Type B pancreatic cell (in vitro differentiated cells): ENCODE results near the gene RPRD2. TPM values are rescaled to one million over a fixed set of nuclear protein-coding genes. Genes with fewer than 3 reads are reported as not detected.

Source experiments
- DNase-seq: peaks from one replicate; pipeline ENCODE4 v3.0.0; 2021; ENCODE audit warnings: mixed read lengths; ENCODE audit not compliant: unreplicated experiment; ENCODE audit errors: extremely low spot score
- H3K27ac Mint-ChIP-seq: 2 replicates; pipeline ENCODE4 v1.8.0; 2021; ENCODE audit warnings: mild to moderate bottlenecking, mixed read lengths
- H3K27me3 Mint-ChIP-seq: 2 replicates; pipeline ENCODE4 v1.8.0; 2021; ENCODE audit warnings: mixed read lengths
- H3K36me3 Mint-ChIP-seq: 2 replicates; pipeline ENCODE4 v1.8.0; 2021; ENCODE audit warnings: mixed read lengths
- H3K4me1 Mint-ChIP-seq: one replicate; pipeline ENCODE4 v1.8.0; 2021; ENCODE audit warnings: mixed read lengths; ENCODE audit not compliant: unreplicated experiment
- H3K4me3 Mint-ChIP-seq: 2 replicates; pipeline ENCODE4 v1.8.0; 2021; ENCODE audit warnings: mild to moderate bottlenecking, mixed read lengths
- H3K9me3 Mint-ChIP-seq: 2 replicates; pipeline ENCODE4 v1.8.0; 2021; ENCODE audit warnings: mixed read lengths
- CTCF ChIP-seq: fragments of 200-600 bp; sonication (generic); conservative IDR thresholded peaks from 2 replicates; pipeline ENCODE4 v1.5.0; 2021; ENCODE audit warnings: antibody characterized with exemption, mild to moderate bottlenecking
- total RNA-seq: library from RNA; stranded (reverse); gene quantifications from 2 replicates; pipeline ENCODE4 v1.2.1, GENCODE V29; 2021; ENCODE audit warnings: low replicate concordance

The RPRD2 gene
- total RNA-seq, 1 donor from 2014 or later: 37.8 TPM

GRCh38 chr1:150473659-150474058, 109.7 kb downstream of the RPRD2 start:
- Mint-ChIP-seq H3K4me3 (no peak overlapping the region), H3K36me3 (peaks cover 25% of the 10 kb centered on the region), H3K27me3 (no peaks in the 10 kb centered on the region), H3K4me1 (peaks cover 46% of the 10 kb centered on the region), H3K27ac (no peak overlapping the region), H3K9me3 (no peaks in the 10 kb centered on the region)
- no peak for TF ChIP-seq CTCF
- DNase-seq: no peak

- Mint-ChIP-seq H3K36me3 (peaks cover 23% of the 10 kb centered on the region), H3K4me3 (peak overlapping the region; percentile 26), H3K27ac (no peak overlapping the region), H3K27me3 (no peaks in the 10 kb centered on the region), H3K9me3 (no peaks in the 10 kb centered on the region), H3K4me1 (peaks cover 52% of the 10 kb centered on the region)
- no peak for TF ChIP-seq CTCF
- no peak for DNase-seq
Measured at GRCh38 chr1:150474869-150475268, 110.9 kb downstream of the RPRD2 start.

- no peak for DNase-seq
- Mint-ChIP-seq H3K4me1 (peaks cover 51% of the 10 kb centered on the region), H3K36me3 (peaks cover 6% of the 10 kb centered on the region), H3K27me3 (no peaks in the 10 kb centered on the region), H3K9me3 (no peaks in the 10 kb centered on the region), H3K4me3 (peak overlapping the region; percentile 54), H3K27ac (peak overlapping the region; percentile 72)
- TF ChIP-seq CTCF: no peak
Measured at GRCh38 chr1:150476754-150477153, 112.8 kb downstream of the RPRD2 start.

DNA sequence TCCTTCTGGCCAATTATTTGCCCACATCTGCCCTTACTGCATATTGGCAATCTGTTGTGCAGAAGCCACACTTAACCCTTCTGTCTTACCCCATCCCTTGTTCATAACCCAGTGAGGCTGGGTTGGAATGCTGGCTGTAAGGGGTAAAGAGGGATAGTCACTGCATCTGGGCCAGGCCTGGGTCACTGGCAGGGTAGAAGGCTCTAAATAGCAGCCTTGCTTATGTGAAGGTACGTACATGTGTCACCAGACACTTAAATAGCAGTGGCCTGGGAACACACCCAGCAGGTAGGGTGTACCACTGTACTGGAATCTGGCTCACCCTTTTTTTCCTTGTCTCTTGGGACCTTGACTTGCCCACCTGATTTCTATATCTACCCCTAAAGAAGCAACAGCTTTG, 113.4 kb downstream of the RPRD2 start:
- no peak for DNase-seq
- Mint-ChIP-seq H3K4me1 (peaks cover 51% of the 10 kb centered on the region), H3K27ac (peak overlapping the region; percentile 72), H3K9me3 (no peaks in the 10 kb centered on the region), H3K27me3 (no peaks in the 10 kb centered on the region), H3K36me3 (peaks cover under 1% of the 10 kb centered on the region), H3K4me3 (no peak overlapping the region)
- TF ChIP-seq CTCF: no peak

DNA sequence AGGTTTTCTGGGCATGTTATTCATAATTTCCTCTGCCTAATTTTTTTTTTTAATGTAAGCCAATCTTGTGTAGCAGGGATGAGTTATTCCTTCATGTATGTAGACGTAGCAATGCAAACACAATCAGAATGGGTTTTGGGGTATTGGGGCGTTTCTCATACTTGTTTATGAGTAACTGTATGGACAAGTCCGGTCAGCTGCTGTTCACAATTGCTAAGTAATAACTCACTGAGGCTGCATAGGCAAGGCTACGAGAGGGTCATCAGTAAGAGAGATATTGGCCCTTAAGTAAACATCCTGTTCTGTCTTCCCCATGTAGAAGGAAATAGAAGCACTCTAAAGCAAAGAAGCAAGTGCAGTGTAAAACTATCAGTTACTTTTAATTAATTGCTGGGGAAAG, 113.8 kb downstream of the RPRD2 start:
- H3K36me3 Mint-ChIP-seq: no peaks in the 10 kb centered on the region
- H3K27ac Mint-ChIP-seq: peak overlapping the region; percentile 72
- DNase-seq: no peak
- no peaks in the 10 kb centered on the region for H3K9me3 Mint-ChIP-seq
- no peak for TF ChIP-seq CTCF
- peaks cover 51% of the 10 kb centered on the region for H3K4me1 Mint-ChIP-seq
- H3K4me3 Mint-ChIP-seq: peak overlapping the region; percentile 5
- no peaks in the 10 kb centered on the region for H3K27me3 Mint-ChIP-seq

GRCh38 chr1:150479370-150479769, 115.4 kb downstream of the RPRD2 start:
- Mint-ChIP-seq H3K9me3 (no peaks in the 10 kb centered on the region), H3K27me3 (no peaks in the 10 kb centered on the region), H3K36me3 (no peaks in the 10 kb centered on the region), H3K27ac (no peak overlapping the region), H3K4me3 (no peak overlapping the region), H3K4me1 (peaks cover 41% of the 10 kb centered on the region)
- no peak for DNase-seq
- TF ChIP-seq CTCF: no peak
